Measurements from ENCODE around the gene GSTO2. TPM values are rescaled to one million over a fixed set of nuclear protein-coding genes. Genes with fewer than 3 reads are reported as not detected.

The GSTO2 gene
- total RNA-seq, 2 experiments from 2014 or later, result 1.8 to 2.7 TPM

- Mint-ChIP-seq H3K4me1 (ENCODE audit: low read depth) (peaks cover 96% of the 10 kb centered on the region), H3K36me3 (ENCODE audit: low read depth) (peaks cover 31% of the 10 kb centered on the region), H3K4me3 (peak overlapping the region; percentile 73), H3K27ac (peak overlapping the region; percentile 98), H3K27me3 (no peaks in the 10 kb centered on the region), H3K9me3 (no peaks in the 10 kb centered on the region)
- DNase-seq (no peak), ATAC-seq (no peak)
- no peak for TF ChIP-seq CTCF (IDR thresholded peaks at IDR 0.05)
- ChIA-PET CTCF (interaction anchor here (0.7 to 2.3 kb wide), 7 partner anchors 9 to 53 kb away, joined by 3 to 8 read pairs (median 4); partner anchors contain the start of gene CFAP58), POLR2A (interaction anchor here (0.7 to 5.1 kb wide), 4 partner anchors 10 to 24 kb away, joined by 3 to 30 read pairs (median 5); partner anchors contain the start of gene ITPRIP)
- intact Hi-C loops (cut with micrococcal nuclease), result no loop called here
These were observed 58.1 kb downstream of the GSTO2 start for GRCh38 chr10:104326991-104327610.

GRCh38 chr10:104327745-104328645 is 59.0 kb downstream of the GSTO2 start:
- H3K4me3 Mint-ChIP-seq, result peak overlapping the region; percentile 73
- intact Hi-C loops (cut with micrococcal nuclease), result no loop called here
- H3K27me3 Mint-ChIP-seq, result no peaks in the 10 kb centered on the region
- H3K4me1 Mint-ChIP-seq (ENCODE audit: low read depth), result peaks cover 95% of the 10 kb centered on the region
- peaks cover 31% of the 10 kb centered on the region for H3K36me3 Mint-ChIP-seq (ENCODE audit: low read depth)
- ChIA-PET CTCF (interaction anchor here (0.7 to 3.1 kb wide), 8 partner anchors 9 to 54 kb away, joined by 3 to 23 read pairs (median 6); no protein-coding TSS in a partner anchor), POLR2A (interaction anchor here (0.7 to 3.1 kb wide), 7 partner anchors 10 to 23 kb away, joined by 3 to 29 read pairs (median 5); partner anchors contain the start of gene ITPRIP)
- DNase-seq (no peak), ATAC-seq (no peak)
- H3K27ac Mint-ChIP-seq, result peak overlapping the region; percentile 98
- no peaks in the 10 kb centered on the region for H3K9me3 Mint-ChIP-seq
- no peak for TF ChIP-seq CTCF (IDR thresholded peaks at IDR 0.05)

GRCh38 chr10:104328646-104328895 is 59.6 kb downstream of the GSTO2 start:
- intact Hi-C loops (cut with micrococcal nuclease), result no loop called here

GRCh38 chr10:104328896-104329710 is 60.1 kb downstream of the GSTO2 start:
- peak; percentile 86 for ATAC-seq
- intact Hi-C loops (cut with micrococcal nuclease), result no loop called here
- H3K9me3 Mint-ChIP-seq, result no peaks in the 10 kb centered on the region

More at GRCh38 chr10:104328646-104328895, 59.6 kb downstream of the GSTO2 start:
- DNase-seq (no peak), ATAC-seq (no peak)
- ChIA-PET CTCF (interaction anchor here (2.1 to 3.1 kb wide), 5 partner anchors 8 to 54 kb away, joined by 5 to 23 read pairs (median 11); partner anchors contain the start of gene ITPRIP), POLR2A (interaction anchor here (0.9 to 3.1 kb wide), 5 partner anchors 10 to 261 kb away, joined by 3 to 29 read pairs (median 5); partner anchors contain the start of gene ITPRIP)
- TF ChIP-seq CTCF (IDR thresholded peaks at IDR 0.05), result no peak
- Mint-ChIP-seq H3K27ac (peak overlapping the region; percentile 98), H3K9me3 (no peaks in the 10 kb centered on the region), H3K27me3 (no peaks in the 10 kb centered on the region), H3K4me3 (peak overlapping the region; percentile 73), H3K4me1 (ENCODE audit: low read depth) (peaks cover 96% of the 10 kb centered on the region), H3K36me3 (ENCODE audit: low read depth) (peaks cover 37% of the 10 kb centered on the region)

More at GRCh38 chr10:104328896-104329710, 60.1 kb downstream of the GSTO2 start:
- ChIA-PET CTCF (interaction anchor here (1.1 to 3.1 kb wide), 7 partner anchors 7 to 54 kb away, joined by 3 to 23 read pairs (median 11); partner anchors contain the start of gene ITPRIP), POLR2A (interaction anchor here (0.9 to 3.1 kb wide), 6 partner anchors 10 to 260 kb away, joined by 3 to 29 read pairs (median 4); partner anchors contain the start of gene ITPRIP)
- DNase-seq, result peak; percentile 94
- no peak for TF ChIP-seq CTCF (IDR thresholded peaks at IDR 0.05)
- no peaks in the 10 kb centered on the region for H3K27me3 Mint-ChIP-seq
- peaks cover 32% of the 10 kb centered on the region for H3K36me3 Mint-ChIP-seq (ENCODE audit: low read depth)
- peak overlapping the region; percentile 73 for H3K4me3 Mint-ChIP-seq
- H3K4me1 Mint-ChIP-seq (ENCODE audit: low read depth), result peaks cover 96% of the 10 kb centered on the region
- H3K27ac Mint-ChIP-seq, result peak overlapping the region; percentile 98

Measured in activated CD8-positive, alpha-beta T cell treated with anti-CD3 and anti-CD28 coated beads for 36 hours (primary cell).